ENCODE data around the gene ADAT2. TPM values are rescaled to one million over a fixed set of nuclear protein-coding genes. Genes with fewer than 3 reads are reported as not detected.

ADAT2 gene
- total and polyA plus RNA-seq, 2 of the 8 experiments (the other 6 are each of a cell fraction or from before 2014, with no cell fraction given): 4.3 to 11.8 TPM

- Histone ChIP-seq H3K4me3 (ENCODE audit: extremely low read depth in 1 of 4, insufficient read depth in 2 of 4, low read depth in 3 of 4, low read length in 4 of 4) (no peak overlapping the region), H2BK120ac (replicated peaks; ENCODE audit: low read depth, low read length) (no peak overlapping the region), H3K14ac (ENCODE audit: insufficient read length) (no peak overlapping the region), H3K36me3 (ENCODE audit: control insufficient read depth in 2 of 4, insufficient read depth in 4 of 4, low read length in 3 of 4) (no peaks in the 10 kb centered on the region), H3K56ac (replicated peaks; ENCODE audit: insufficient read length, low read depth, low read length) (no peak overlapping the region), H3K27me3 (replicated peaks in 1 of 4; ENCODE audit: control insufficient read depth in 3 of 4, extremely low read depth in 1 of 4, insufficient read depth in 3 of 4, low read length in 3 of 4) (no peaks in the 10 kb centered on the region), H3K4me2 (ENCODE audit: insufficient read depth in 1 of 2, low read depth in 2 of 2, low read length in 2 of 2) (no peak overlapping the region), H3K4ac (replicated peaks; ENCODE audit: insufficient read length, low read depth, low read length) (no peak overlapping the region), H3K9ac (replicated peaks in 1 of 4; ENCODE audit: extremely low read depth in 1 of 4, low read depth in 3 of 4, low read length in 3 of 4) (no peak overlapping the region), H2BK15ac (ENCODE audit: low read length) (no peak overlapping the region), H3K18ac (ENCODE audit: extremely low read depth, low read length) (no peak overlapping the region), H3K79me2 (ENCODE audit: control insufficient read depth in 1 of 2, insufficient read depth in 2 of 2, low read length in 2 of 2) (no peaks in the 10 kb centered on the region), H3K4me1 (replicated peaks in 1 of 4; ENCODE audit: control insufficient read depth in 3 of 4, insufficient read depth in 4 of 4, low read length in 3 of 4) (peaks cover 0 to 12% (median 3%) of the 10 kb centered on the region in 4 experiments; a peak in 4 of 7 replicates), H2AK5ac (ENCODE audit: low read depth, low read length) (no peak overlapping the region), H4K20me1 (replicated peaks in 1 of 2; ENCODE audit: control insufficient read depth in 1 of 2, insufficient read depth in 2 of 2, low read length in 2 of 2) (no peaks in the 10 kb centered on the region), H4K8ac (ENCODE audit: extremely low read depth, insufficient read depth, low read length) (no peak overlapping the region), H2BK20ac (ENCODE audit: low read length) (0 out of 2 replicates have a peak overlapping the region, but pooled peaks have one; percentile 19), H4K91ac (replicated peaks; ENCODE audit: insufficient read length, low read length) (no peak overlapping the region), H4K5ac (ENCODE audit: insufficient read length, low read depth, low read length) (no peak overlapping the region), H3K27ac (ENCODE audit: low read depth, low read length) (no peak overlapping the region), H3K79me1 (ENCODE audit: low read depth, low read length) (no peaks in the 10 kb centered on the region), H2BK12ac (ENCODE audit: low read depth, low read length) (no peak overlapping the region; the same call in 1 of the 2 replicates), H2BK5ac (ENCODE audit: low read depth, low read length) (no peak overlapping the region), H3K23ac (ENCODE audit: insufficient read length) (no peak overlapping the region), H2AFZ (ENCODE audit: low read length) (no peak overlapping the region), H3K9me3 (ENCODE audit: insufficient read depth in 2 of 2, low read depth in 1 of 2, low read length in 1 of 2) (no peaks in the 10 kb centered on the region), H3K23me2 (ENCODE audit: low read depth, low read length) (no peaks in the 10 kb centered on the region)
- WGBS, 2 experiments (ENCODE audit: extremely low coverage in 1 of 2, insufficient coverage in 1 of 2, insufficient read length in 1 of 2, insufficient replicate concordance in 2 of 2, low coverage in 1 of 2, low lambda C conversion rate in 2 of 2, missing lambda C conversion rate in 1 of 2): 89% methylated on average over 7 of the region's 7 CpGs; no CpG with 5 or more reads in 1 of the 2 experiments
- DNase-seq (ENCODE audit: low read depth in 1 of 2, low spot score in 2 of 2): no peak
- CTCF ChIA-PET (ENCODE audit: partially characterized antibody): interaction anchor here (0.6 to 5.0 kb wide), 5 partner anchors 13 to 151 kb away, joined by 3 to 26 read pairs (median 5); no protein-coding TSS in a partner anchor
- FAIRE-seq: no peak
- POLR2A ChIA-PET (ENCODE audit: partially characterized antibody): no interaction called here
- no peak for TF ChIP-seq BCL11A (IDR thresholded peaks at IDR 0.05; ENCODE audit: low read depth in 2 of 2, low read length in 2 of 2)
- no peak for TF ChIP-seq KDM4A (IDR thresholded peaks at IDR 0.05; ENCODE audit: low read depth, low read length, severe bottlenecking)
- TF ChIP-seq ZNF274 (IDR thresholded peaks at IDR 0.05; ENCODE audit: borderline replicate concordance, extremely low read depth, low read length): no peak
- TF ChIP-seq SIX5 (IDR thresholded peaks at IDR 0.05; ENCODE audit: low read depth, low read length): no peak
- no peak for TF ChIP-seq E2F6 (IDR thresholded peaks at IDR 0.05)
Observed at GRCh38 chr6:143402721-143403336, 47.7 kb downstream of the ADAT2 start.
